HG03469 (cell line): Measurements from ENCODE around the gene DDX23.
"Not testable (repeated sequence)": the region's sequence is repeated elsewhere in the genome, so short reads cannot be mapped to it uniquely, and the experiment has no call there.

Experiments
- ATAC-seq: cut with Tn5 transposase; IDR thresholded peaks from one replicate; pipeline ENCODE4 v1.9.1; 2021; ENCODE audit warnings: mild to moderate bottlenecking, moderate library complexity, moderate number of reproducible peaks; ENCODE audit not compliant: unreplicated experiment

The DDX23 gene

DNA sequence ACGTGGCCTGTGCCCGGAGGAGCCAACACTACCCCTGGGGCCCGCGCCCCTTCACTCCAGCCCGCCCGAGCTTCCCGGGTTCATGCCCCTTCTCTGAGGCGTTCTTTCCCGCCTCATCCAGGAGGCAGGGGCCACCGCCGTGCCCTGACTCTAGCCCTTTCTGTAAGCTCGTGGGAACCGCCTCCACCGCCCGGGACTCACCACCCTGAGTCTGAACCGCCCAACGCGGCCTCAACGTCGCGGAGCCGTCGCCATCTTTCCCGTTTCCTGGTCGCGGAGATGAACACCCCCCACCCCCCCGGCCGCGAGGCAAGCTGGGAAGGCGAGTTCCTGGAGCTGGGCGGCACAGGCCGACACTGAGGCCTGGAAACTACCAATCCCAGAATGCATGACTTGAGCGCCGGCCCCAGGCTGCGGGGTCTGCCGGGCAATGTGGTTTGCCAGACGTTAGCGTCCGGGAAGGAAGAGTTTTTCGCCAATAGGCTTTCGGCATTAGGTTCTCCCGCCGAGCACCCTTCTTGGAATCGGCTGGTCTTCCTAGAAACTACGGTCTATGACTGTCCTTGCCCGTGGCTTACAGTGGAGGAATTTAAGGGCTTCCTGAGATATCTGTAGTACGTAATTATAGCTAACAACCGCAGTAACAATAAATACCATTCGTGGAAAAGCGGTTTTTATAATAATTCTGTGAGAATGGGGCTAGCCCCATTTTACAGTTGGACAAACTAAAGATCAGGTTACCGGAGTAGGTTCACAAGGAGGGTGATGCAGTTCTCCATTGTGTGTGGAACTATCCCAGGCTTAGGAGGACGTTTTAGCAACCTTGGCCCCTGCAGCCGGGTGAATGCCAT lies at the start of gene DDX23:
Gene DDX23, minus strand, starts transcription at position 281 of the 851 bp plus-strand sequence. CDS start 6,381 bp downstream, outside the sequence.
- peak; percentile 88 for ATAC-seq

GRCh38 chr12:48901278-48901677 lies 49.3 kb upstream of the DDX23 start:
- ATAC-seq, result no peak

GRCh38 chr12:48899651-48900050 lies 47.7 kb upstream of the DDX23 start:
- no peak for ATAC-seq

DNA sequence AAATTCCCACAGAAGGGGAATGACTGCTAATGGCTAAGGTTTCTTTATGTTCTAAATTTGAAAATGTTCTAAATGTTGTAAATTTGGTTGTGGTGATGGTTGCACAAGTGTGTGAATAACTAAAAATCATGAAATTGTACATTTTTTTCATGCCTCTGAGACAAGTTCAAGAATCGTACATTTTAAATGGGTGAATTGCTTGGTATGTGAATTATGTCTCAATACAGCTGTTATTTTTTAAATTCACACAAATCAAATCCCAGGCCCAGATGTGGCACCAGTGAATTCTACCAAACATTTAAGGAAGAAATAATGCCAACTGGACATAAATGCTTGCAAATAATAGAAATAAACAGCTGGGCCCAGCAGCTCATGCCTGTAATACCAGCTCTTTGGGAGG lies 42.3 kb upstream of the DDX23 start:
- ATAC-seq, result no peak

DNA sequence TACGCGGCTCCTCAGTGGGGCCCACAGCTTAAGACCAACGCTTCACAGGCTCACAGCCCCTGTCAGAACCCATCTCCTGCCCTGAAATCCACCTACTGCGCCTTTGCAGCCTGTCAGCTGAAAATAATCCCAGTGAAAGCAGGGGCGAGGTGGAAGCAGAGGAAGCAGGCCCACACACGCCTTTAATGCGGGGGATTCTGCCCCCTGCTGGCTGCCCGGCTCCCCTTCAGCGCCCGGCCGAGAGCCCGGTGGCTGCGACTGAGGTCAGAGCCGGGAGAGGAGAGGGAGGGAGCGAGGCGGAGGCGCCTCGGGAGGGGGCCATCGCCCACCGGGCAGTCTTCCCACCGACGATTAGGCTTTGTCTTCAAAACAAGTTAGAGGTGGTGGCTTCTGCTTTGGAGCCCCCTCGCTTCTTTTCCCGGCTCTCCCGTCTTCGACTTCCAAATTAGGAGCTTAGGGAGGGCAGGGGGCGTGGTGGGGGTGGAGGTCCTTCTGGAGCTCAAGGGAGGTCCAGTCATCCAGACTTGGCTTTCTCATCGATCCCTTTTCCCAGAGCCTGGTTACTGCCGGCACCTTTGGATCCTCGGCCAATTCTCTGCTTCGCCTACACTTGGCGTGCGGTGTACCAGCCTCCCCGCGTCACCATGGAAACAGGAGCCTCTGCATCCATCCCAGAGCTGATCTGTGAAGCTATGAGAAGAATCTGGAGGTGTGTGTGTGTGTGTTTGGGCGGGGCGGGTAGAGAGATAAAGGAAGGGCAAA lies 38.9 kb upstream of the DDX23 start:
- ATAC-seq, result no peak

DNA sequence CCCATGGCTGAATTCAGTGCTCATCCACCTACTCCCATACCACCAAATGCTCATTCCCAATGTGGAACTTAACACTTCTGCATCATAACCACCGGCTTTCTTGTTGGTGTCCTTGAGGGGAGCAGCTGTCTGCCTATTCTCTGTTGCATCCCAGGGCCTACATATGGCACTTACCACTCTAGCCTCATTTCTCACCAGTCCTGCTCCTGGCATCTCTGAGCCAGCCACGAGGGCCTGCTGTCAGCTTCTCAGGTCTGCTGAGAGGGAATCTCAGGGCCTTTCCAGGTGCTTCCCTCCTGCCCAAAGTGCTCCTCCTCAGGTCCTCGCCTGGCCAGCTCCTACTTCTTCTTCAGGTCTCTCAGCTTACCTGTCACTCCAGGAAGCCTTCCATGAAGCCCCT lies 37.7 kb upstream of the DDX23 start:
- ATAC-seq, result no peak

- no peak for ATAC-seq
Measured at GRCh38 chr12:48883305-48884161, 31.6 kb upstream of the DDX23 start.

GRCh38 chr12:48882972-48883304 lies 31.0 kb upstream of the DDX23 start:
- ATAC-seq, result no peak

DNA sequence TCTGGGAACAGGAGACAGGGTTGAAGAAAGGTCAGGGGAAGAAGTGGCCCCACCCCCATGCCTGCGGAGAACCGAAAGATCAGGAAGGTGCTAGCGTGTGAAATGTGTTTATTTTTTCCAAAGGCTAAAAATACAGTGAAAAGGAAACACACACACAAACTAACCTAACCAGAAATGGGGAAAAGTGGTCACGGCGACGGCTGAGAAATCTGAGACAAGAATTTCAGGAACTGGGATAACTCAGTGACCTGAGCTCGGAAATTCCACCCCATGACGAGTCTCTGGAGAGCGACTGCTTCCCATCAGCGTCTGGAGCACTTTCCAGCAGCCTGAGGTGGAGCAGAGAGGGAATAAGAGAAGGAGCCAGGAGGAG lies 30.3 kb upstream of the DDX23 start:
- no peak for ATAC-seq

- ATAC-seq, result no peak
Measured at GRCh38 chr12:48881686-48882314, 29.8 kb upstream of the DDX23 start.

DNA sequence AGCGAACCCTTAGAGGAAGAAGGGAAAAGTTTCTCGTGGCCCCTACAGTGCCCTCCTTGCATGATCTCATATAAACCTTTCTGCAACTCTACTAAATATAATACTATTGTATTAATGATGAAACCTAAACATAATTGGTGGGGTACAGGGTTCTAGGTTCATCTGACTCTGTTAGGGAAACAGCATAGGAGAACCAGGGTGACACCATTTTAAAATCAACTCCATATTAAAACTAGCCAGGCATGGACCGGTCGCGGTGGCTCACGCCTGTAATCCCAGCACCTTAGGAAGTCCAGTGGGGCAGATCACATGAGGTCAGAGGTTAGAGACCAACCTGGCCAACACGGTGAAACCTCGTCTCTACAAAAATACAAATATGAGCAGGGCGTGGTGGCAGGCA lies 28.7 kb upstream of the DDX23 start:
- ATAC-seq, result no peak

- ATAC-seq, result no peak
Measured at GRCh38 chr12:48878548-48878947, 26.6 kb upstream of the DDX23 start.

- ATAC-seq, result no peak
Measured at GRCh38 chr12:48875944-48876515, 24.1 kb upstream of the DDX23 start.

- not testable (repeated sequence) for ATAC-seq
Measured at GRCh38 chr12:48873534-48873933, 21.6 kb upstream of the DDX23 start.

DNA sequence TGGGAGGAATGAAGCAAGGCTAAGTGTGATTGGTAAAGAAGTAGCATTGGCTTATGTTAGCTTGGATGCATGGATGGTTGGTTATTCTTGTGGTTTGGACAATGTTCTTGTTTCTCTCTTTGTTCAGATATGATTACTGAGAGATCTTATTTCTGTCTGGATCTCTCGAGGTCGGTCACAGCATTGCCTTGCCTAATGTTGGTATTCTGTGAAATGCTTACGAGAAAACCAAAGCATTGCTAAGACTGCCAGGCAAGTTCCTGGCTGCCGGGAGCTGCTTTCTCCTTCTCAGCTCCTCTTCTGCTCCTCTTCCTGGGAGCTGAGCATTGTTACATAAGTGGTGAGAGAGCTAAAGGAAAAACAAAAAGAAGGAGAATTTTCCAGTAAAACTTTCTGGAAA lies 21.1 kb upstream of the DDX23 start:
- ATAC-seq, result no peak

GRCh38 chr12:48869191-48869590 lies 17.2 kb upstream of the DDX23 start:
- ATAC-seq, result no peak

GRCh38 chr12:48868451-48868850 lies 16.5 kb upstream of the DDX23 start:
- ATAC-seq, result no peak

DNA sequence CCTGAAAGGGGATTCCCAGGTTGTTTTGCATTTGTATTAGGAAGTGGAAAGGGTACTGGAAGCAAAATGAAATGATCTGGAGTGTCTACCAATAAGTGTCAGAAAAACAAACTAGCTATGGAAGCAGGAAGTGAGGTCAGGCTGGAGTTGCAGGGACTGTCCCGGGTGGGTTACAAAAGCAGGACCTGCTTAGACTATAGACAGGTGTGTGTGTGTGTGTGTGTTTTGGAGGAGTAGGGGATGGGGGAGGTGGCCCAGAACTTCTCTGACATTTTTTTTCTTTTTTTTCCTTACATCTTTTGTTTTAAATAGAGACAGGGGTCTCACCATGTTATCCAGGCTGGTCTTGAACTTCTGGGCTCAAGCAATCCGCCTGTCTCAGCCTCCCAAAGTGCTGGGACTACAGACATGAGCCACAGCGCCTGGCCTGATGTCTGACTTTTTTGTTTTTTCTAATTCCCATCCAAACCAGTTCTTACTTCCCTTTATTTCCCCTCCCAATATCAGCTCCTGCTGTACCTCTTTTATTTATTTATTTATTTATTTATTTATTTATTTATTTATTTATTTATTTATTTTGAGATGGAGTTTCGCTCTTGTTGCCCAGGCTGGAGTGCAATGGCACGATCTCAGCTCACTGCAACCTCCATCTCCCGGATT lies 14.2 kb upstream of the DDX23 start:
- ATAC-seq, result peak; percentile 22

DNA sequence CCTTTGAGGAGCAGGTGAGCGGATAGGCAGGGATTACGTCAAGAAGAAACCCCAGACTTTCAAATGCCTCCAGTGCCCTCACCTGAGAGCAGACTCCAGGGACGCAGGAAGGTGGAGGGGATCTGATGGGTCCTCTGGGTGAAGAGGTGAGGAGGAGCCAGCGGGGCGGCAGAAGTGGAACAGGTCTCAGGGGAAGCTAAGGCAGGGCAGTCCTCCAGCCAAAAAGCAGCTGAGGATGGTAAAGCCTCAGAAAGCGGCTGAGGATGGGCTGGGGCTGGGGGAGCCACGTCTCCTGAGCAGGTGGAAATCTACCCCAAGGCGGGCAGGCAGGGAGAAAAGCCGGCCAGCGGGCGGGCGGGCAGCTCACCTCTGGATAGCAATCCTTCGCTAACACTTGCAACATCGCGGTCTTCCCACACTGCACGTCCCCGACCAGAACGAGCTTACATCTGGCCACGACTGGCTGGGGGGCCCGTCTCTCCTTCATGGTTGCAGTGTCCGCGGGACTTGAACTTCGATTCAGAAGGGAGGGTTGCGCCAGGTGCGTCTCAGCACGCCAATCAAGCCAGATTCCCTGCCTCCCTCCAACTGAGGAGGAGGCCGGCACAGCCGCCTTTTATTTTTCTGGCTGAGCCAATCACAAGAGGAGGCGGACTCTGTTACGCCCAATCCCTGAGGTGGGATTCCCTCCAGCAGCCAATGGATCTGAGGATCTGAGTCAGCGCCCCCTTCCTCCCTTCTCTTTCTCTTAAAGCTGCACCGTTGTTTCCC lies 13.5 kb upstream of the DDX23 start, which contains the start of gene RND1:
Gene RND1, minus strand, starts transcription at position 590 of the 771 bp plus-strand sequence. Its CDS starts 103 bp downstream, at position 487.
- ATAC-seq, result peak; percentile 78
